D721Med (cell line): ENCODE data around the gene BMP6.
"Not testable (repeated sequence)": the region's sequence is repeated elsewhere in the genome, so short reads cannot be mapped to it uniquely, and the experiment has no call there.

Experiments used
- DNase-seq: peaks from one replicate; pipeline ENCODE4 v3.0.0; 2011; ENCODE audit warnings: low spot score; ENCODE audit not compliant: insufficient read length
- FAIRE-seq: peaks from 2 replicates; lab custom pipeline; 2011; peaks lifted over from hg19 to GRCh38; lab: Jason Lieb, UNC
- TF ChIP-seq, protein P1 (sequence below): IDR thresholded peaks from 2 replicates; pipeline ENCODE4 v1.5.1; 2012; ENCODE audit warnings: mild to moderate bottlenecking, control low read depth; ENCODE audit not compliant: insufficient read depth; ENCODE audit errors: missing control alignments

BMP6 gene

DNA sequence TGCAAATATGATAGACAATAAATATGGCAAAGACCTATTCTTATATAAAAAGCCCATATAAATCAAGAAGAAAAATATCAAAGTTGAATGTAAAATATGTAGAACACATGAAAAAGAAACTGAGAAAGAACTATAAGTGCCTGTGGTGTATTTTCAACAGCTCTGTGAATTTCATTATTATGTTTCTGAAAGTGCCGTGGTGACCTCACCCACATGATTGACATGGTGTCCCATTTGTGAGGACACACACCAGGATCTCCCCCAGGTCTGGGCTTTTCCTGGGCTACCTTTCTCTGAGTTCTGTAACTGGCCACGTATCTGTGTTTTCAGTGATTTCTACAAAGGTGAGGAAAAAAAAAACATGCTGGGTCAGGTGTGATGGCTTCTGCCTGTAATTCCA, 86.7 kb downstream of the BMP6 start:
- TF ChIP-seq, protein P1, sequence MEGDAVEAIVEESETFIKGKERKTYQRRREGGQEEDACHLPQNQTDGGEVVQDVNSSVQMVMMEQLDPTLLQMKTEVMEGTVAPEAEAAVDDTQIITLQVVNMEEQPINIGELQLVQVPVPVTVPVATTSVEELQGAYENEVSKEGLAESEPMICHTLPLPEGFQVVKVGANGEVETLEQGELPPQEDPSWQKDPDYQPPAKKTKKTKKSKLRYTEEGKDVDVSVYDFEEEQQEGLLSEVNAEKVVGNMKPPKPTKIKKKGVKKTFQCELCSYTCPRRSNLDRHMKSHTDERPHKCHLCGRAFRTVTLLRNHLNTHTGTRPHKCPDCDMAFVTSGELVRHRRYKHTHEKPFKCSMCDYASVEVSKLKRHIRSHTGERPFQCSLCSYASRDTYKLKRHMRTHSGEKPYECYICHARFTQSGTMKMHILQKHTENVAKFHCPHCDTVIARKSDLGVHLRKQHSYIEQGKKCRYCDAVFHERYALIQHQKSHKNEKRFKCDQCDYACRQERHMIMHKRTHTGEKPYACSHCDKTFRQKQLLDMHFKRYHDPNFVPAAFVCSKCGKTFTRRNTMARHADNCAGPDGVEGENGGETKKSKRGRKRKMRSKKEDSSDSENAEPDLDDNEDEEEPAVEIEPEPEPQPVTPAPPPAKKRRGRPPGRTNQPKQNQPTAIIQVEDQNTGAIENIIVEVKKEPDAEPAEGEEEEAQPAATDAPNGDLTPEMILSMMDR, result no peak
- no peak for DNase-seq
- FAIRE-seq, result no peak

DNA sequence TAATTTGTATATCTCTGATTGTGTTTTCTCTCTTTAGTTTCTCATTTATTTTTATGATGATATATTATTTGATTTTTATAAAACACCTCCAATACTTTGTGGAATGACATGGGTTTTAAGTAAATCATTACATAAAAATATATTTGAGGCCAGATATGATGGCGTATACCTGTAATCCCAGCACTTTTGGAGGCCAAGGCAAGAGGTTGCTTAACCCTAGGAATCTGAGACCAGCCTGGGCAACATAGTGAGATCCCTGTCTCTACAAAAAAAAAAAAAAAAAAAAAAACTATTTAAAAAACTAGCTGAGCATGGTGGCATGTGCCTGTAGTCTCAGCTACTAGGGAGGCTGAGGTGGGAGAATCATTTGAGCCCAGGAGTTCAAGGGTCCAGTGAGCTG, 87.3 kb downstream of the BMP6 start:
- TF ChIP-seq, protein P1, result no peak
- FAIRE-seq (no peak), DNase-seq (no peak)

DNA sequence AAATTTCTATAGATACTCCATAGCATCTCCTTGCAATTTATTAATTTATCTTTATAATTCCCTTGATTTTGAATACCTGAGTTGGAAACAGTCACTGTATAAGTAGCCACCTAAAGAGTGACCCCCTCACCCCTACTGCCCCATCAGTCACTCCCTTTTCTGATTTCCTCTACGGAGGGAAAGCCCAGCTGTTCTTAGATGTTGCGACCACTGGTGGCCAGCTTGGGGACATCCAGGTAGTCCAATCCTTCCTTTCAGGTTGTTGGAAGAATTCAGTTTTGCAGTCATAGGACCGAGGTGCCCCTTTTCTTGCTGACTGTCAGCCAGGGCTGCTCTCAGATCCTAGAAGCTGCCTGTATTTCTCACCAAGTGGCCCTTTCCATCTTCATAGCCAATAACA, 87.8 kb downstream of the BMP6 start:
- no peak for FAIRE-seq

DNA sequence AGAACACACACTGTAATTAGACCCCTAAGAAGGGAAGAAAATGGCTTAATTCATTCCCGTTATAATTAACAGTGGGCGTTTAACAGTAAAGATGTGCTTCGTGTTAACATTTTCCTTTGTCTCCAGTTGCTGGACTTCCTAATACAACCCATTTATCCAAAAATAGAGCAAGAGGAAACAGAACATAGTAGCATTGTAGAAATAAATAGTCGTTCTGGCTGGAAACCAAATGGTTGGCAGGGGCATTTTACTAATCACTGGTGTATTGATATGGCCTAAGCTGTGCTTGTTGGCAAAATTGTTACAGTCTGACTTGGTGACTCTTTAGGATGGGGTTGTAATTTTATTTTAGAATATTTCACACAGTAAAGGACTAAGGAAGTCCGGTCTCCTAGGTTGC, 89.8 kb downstream of the BMP6 start:
- TF ChIP-seq, protein P1, result no peak
- no peak for FAIRE-seq
- DNase-seq, result no peak

More for the DNA sequence above, 87.8 kb downstream of the BMP6 start:
- DNase-seq, result no peak
- TF ChIP-seq, protein P1, result no peak

DNA sequence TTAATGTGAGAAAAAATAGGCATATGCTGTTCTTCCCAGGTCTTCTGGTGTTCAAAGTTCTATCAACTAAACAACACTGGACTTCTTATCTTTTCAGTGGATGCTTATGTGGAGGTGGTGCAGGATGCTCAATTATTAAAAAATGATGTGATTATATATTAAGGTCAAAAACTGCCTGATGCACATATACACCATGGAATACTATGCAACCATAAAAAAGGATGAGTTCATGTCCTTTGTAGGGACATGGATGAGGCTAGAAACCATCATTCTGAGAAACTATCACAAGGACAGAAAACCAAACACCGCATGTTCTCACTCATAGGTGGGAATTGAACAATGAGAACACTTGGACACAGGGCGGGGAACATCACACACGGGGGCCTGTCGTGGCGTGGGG, 91.3 kb downstream of the BMP6 start:
- FAIRE-seq, DNase-seq: not testable (repeated sequence)

DNA sequence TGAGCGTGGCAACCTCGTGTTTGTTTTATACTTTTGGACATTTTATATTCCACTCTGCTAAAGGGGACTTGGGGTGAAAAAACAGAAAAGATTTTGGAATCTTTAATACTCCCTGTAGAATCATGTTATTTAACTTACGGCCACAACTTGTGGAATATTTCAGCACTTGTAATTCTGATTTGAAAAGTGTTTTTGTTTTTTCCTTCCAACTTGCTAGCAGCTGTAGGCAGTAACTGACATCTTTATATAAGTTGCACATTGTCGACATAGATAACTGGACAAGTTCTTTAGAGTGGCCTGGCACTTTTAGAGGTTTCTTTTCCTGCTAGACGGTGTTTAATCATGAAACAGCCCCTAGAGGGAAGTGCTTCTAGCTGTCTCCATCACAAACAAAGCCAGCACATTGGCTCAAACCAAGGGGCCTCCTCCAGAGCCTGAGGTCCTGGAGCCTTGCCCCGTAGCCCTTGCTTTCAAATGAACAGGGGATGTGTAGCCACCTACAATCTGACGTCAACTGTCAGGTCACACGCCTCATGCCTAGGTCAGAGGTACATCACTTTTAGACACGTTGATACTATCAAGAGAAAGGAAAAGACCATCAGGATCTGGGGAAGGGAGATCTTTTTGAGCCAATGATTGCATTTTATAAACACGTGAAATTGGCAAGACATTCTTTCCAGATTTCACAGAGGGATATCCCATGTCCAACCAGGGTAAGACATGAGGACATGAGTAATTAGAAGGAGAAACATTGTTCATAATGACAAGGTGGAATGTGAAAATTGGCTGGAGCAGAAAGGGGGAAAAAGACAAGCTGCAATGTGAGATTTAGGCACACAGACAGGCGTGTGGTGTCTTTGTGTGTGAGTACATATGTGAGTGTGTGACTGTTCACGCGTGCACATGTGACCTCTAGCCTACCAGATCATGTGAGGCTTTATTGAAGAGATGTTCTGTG, 92.6 kb downstream of the BMP6 start:
- TF ChIP-seq, protein P1, result no peak
- DNase-seq (no peak), FAIRE-seq (no peak)

DNA sequence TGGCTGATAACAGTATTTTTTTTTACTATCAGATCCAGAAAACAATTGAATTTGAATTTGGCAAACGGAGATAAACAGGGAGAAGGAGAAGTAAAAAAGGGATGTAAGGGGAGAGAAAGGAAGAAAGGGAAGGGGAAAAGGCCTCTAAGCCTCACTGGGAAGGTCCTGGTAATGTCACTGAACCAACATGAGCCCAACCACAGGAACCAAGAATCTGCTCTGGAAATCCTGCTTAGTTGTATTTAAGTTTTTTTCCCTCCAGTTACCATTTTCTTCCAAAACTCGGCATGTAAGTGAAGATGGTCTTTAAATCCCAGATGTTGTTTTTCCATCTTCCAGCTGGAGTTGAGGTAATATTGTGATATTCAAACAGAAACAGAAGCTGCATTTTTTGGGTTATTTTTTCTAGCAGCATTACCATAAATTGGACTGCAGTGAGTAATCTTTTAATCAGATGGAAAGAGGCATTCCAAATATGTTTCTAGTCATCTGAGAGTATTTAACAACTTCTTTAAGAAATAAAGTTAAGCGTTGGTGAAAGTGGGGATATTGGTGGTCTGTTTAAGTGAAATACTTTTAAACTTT, 93.6 kb downstream of the BMP6 start:
- no peak for FAIRE-seq
- TF ChIP-seq, protein P1, result no peak

More for the DNA sequence above, 93.6 kb downstream of the BMP6 start:
- no peak for DNase-seq
